ENCODE measurements around the gene WRNIP1. TPM values are rescaled to one million over a fixed set of nuclear protein-coding genes. Genes with fewer than 3 reads are reported as not detected.
"Not testable (repeated sequence)": the region's sequence is repeated elsewhere in the genome, so short reads cannot be mapped to it uniquely, and the experiment has no call there.

The WRNIP1 gene
- total RNA-seq, 2 donors from 2014 or later = 34.0 to 45.3 TPM

DNA sequence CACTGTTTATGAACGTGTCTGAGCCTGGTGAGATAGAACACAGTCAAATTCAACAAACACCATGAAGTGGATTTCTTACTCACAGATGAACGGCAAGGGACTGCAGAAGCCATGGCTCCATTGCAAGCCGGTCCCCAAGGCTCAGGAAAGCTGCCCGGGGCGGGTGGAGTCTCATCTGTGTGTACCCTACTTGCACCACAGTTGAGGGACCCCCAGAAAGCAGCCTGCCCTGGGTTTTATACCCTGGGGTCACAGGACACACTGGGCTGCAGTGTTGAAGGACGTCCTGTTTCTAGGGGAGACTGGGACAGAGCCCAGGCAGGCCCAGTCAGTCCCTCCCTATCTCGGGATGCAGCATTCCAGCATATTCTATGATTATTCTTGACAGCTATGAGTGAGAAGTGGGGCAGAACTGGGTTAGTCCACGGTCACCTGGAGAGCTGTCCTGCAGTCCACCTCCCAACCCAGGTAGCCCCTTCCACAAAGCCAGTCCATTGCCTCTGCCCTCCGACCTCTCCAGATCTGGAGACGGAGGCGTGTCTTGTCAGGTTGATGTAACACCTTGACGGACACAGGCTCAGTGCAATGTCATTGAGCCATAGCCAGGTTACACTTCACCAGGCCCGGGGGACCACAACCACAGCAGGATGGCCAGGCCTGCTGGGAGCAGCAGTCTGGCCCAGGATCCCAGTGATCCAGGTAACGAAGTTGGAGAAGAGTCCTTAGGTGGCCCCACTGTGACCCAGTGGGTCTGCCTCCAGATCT, 35.5 kb downstream of the WRNIP1 start:
- no peaks in the 10 kb centered on the region for H3K9me3 ChIP-seq (ENCODE audit: control insufficient read depth, low read length, poor library complexity, severe bottlenecking)
- Mint-ChIP-seq H3K4me3 (no peak overlapping the region), H3K4me1 (peaks cover 11% of the 10 kb centered on the region), H3K36me3 (ENCODE audit: low read depth) (no peaks in the 10 kb centered on the region), H3K27me3 (no peaks in the 10 kb centered on the region), H3K27ac (no peak overlapping the region)
- DNase-seq = no peak
- no peak for ATAC-seq

DNA sequence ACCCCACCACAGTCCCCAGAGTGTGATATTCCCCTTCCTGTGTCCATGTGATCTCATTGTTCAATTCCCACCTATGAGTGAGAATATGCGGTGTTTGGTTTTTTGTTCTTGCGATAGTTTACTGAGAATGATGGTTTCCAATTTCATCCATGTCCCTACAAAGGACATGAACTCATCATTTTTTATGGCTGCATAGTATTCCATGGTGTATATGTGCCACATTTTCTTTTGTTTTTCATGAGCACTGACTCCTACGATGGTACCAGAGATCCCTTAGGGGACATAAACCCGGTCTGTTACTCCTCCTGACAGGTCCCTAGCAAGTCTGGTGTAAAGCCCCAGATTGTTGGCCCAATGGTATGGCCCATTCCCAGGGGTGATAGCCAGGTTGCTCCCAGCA, 36.5 kb downstream of the WRNIP1 start:
- DNase-seq; ATAC-seq; H3K27ac Mint-ChIP-seq; H3K9me3 ChIP-seq (ENCODE audit: control insufficient read depth, low read length, poor library complexity, severe bottlenecking); H3K36me3 Mint-ChIP-seq (ENCODE audit: low read depth); H3K4me3 Mint-ChIP-seq; H3K27me3 Mint-ChIP-seq: not testable (repeated sequence)
- H3K4me1 Mint-ChIP-seq = peaks cover 11% of the 10 kb centered on the region

GRCh38 chr6:2802521-2803060, 37.4 kb downstream of the WRNIP1 start:
- H3K27ac Mint-ChIP-seq = no peak overlapping the region
- no peaks in the 10 kb centered on the region for H3K27me3 Mint-ChIP-seq
- ATAC-seq (no peak), DNase-seq (no peak)
- no peak overlapping the region for H3K4me3 Mint-ChIP-seq
- peaks cover 10% of the 10 kb centered on the region for H3K4me1 Mint-ChIP-seq
- no peaks in the 10 kb centered on the region for H3K9me3 ChIP-seq (ENCODE audit: control insufficient read depth, low read length, poor library complexity, severe bottlenecking)
- no peaks in the 10 kb centered on the region for H3K36me3 Mint-ChIP-seq (ENCODE audit: low read depth)

DNA sequence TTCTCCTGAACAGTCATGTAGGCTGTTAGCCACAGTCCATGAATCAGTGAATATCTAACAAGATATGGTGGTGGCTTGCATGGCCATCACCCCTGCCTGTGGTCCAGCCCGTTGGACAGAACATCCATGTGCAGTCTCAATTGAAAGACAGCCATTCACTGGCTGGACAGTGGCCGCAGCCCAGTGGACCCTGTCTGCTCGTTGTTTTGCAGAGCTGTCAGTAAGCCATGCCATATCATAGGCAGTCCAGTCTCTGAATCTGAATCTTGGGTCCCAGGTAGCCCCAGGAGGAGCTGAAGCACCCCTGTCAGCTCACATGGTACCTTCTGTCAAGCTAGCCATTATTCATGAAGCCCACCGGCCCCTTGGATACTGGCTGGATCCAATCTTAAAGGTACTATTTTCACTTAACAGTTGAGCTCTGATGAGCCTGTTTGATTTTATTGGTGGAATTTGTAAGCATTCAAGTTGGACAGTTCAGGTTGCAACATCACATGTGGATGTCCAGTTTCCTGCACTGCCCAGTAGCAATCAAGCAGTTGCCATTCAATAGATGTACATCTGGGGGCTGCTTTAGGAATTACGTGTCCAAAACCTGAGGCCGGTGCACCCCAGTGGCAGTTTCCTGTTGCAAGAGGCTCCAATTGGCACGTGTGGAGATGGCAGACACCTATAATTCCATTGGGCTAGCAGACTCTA, 38.7 kb downstream of the WRNIP1 start:
- Mint-ChIP-seq H3K36me3 (ENCODE audit: low read depth) (no peaks in the 10 kb centered on the region), H3K27ac (no peak overlapping the region), H3K4me3 (no peak overlapping the region), H3K4me1 (peaks cover 13% of the 10 kb centered on the region), H3K27me3 (no peaks in the 10 kb centered on the region)
- DNase-seq (no peak), ATAC-seq (no peak)
- no peaks in the 10 kb centered on the region for H3K9me3 ChIP-seq (ENCODE audit: control insufficient read depth, low read length, poor library complexity, severe bottlenecking)

DNA sequence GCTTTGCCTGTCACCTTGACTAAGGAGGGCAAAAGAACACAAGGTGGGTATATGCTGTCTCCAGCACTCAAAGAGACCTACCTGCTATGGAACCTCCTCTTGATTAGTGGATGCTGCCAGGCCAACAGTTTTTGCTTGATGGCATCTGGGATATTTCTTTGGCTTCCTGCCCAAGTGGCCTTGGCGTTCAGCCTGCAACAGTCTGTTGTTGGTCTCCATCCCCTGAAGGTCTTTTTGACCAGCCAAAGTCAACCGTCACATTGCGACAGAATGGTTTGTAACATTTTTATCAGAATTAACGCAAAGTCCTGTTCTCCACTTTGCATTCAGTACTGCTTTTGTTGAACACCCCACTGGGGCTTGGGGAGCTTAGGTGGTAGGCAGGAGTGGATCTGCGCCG, 39.3 kb downstream of the WRNIP1 start:
- H3K4me3 Mint-ChIP-seq = no peak overlapping the region
- no peaks in the 10 kb centered on the region for H3K9me3 ChIP-seq (ENCODE audit: control insufficient read depth, low read length, poor library complexity, severe bottlenecking)
- H3K4me1 Mint-ChIP-seq = peaks cover 12% of the 10 kb centered on the region
- H3K27ac Mint-ChIP-seq = no peak overlapping the region
- ATAC-seq (no peak), DNase-seq (no peak)
- H3K36me3 Mint-ChIP-seq (ENCODE audit: low read depth) = no peaks in the 10 kb centered on the region
- no peaks in the 10 kb centered on the region for H3K27me3 Mint-ChIP-seq

DNA sequence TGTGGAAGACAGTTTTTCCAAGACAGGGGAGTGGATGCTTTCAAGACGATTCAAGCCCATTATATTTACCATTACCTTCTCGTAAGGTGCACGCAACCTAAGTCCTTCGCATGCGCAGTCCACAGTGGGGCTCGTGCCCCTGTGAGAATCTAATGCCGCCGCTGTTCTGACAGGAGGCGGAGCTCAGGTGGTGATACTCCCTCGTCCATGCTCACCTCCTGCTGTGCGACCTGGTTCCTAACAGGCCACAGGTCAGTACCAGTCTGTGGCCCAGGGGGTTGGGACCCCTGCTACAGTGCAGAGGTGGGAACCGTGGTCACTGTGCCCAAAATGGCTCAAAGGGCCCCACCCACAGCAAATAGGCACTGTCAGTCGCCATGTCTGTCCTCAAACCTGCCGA, 39.8 kb downstream of the WRNIP1 start:
- H3K36me3 Mint-ChIP-seq (ENCODE audit: low read depth) = no peaks in the 10 kb centered on the region
- no peak overlapping the region for H3K27ac Mint-ChIP-seq
- no peaks in the 10 kb centered on the region for H3K9me3 ChIP-seq (ENCODE audit: control insufficient read depth, low read length, poor library complexity, severe bottlenecking)
- H3K27me3 Mint-ChIP-seq = no peaks in the 10 kb centered on the region
- DNase-seq (no peak), ATAC-seq (no peak)
- H3K4me3 Mint-ChIP-seq = no peak overlapping the region
- H3K4me1 Mint-ChIP-seq = peaks cover 14% of the 10 kb centered on the region

- H3K4me1 Mint-ChIP-seq = peaks cover 12% of the 10 kb centered on the region
Measured at GRCh38 chr6:2806644-2807043, 41.5 kb downstream of the WRNIP1 start.

DNA sequence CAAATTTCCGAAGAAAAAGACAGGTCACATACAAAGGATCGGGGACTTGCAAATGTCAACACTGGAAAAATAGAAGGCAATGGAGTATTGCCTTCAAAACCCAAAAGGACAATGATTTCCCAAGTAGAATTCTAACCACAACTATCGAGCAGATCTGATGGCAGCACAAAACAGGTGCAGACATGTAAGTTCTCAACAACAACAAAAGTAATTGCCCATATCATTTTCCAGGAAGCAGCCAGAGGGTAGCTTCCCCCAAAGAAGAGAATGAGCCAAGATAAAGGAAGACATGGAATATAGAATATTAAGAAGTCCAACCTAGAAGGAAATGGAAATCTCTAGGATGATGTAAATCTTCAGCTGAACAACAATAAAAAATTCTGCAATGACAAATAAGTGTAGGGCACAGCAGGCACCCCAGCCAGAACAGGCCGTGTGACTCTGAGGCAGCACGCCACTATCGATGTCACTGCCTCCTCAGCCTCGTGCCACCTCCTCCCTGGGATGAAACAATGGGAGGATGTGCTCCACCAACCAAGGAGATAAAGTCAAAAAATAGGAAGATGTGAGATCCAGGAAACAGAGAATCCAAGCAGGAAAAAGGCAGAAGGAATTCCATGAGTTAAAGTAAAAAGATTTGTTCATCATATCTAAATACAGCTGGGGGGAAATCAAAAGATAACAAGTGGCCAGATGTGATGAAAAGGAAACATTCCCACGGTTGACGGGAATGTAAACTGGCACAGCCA, 42.3 kb downstream of the WRNIP1 start:
- Mint-ChIP-seq H3K27me3 (no peaks in the 10 kb centered on the region), H3K4me1 (peaks cover 12% of the 10 kb centered on the region), H3K4me3 (no peak overlapping the region), H3K27ac (no peak overlapping the region), H3K36me3 (ENCODE audit: low read depth) (peaks cover 2% of the 10 kb centered on the region)
- no peak for ATAC-seq
- no peaks in the 10 kb centered on the region for H3K9me3 ChIP-seq (ENCODE audit: control insufficient read depth, low read length, poor library complexity, severe bottlenecking)
- DNase-seq = no peak

More at GRCh38 chr6:2806644-2807043, 41.5 kb downstream of the WRNIP1 start:
- ATAC-seq (no peak), DNase-seq (no peak)
- H3K27ac Mint-ChIP-seq = no peak overlapping the region
- no peaks in the 10 kb centered on the region for H3K9me3 ChIP-seq (ENCODE audit: control insufficient read depth, low read length, poor library complexity, severe bottlenecking)
- H3K4me3 Mint-ChIP-seq = no peak overlapping the region
- no peaks in the 10 kb centered on the region for H3K36me3 Mint-ChIP-seq (ENCODE audit: low read depth)
- no peaks in the 10 kb centered on the region for H3K27me3 Mint-ChIP-seq

DNA sequence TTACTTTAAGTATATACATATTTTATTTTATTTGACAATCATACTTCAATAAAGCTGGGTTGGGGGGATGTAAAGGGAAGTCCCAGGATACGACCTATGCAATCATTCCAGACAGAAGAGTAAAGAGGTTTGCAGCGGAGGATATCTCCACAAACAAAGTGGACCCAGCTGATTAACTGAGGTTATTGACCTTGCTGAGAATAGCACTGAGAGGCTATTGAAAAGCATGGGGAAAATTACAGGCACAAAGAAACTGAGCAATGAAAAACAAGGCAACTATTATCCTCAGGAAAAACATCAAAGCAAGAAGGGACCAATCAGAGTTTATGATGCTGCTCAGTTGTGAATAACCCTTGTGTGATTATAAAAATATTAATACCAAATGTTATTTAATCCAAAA, 43.8 kb downstream of the WRNIP1 start:
- Mint-ChIP-seq H3K4me1 (peaks cover 12% of the 10 kb centered on the region), H3K27me3 (no peaks in the 10 kb centered on the region), H3K27ac (no peak overlapping the region), H3K36me3 (ENCODE audit: low read depth) (peaks cover 2% of the 10 kb centered on the region), H3K4me3 (no peak overlapping the region)
- no peaks in the 10 kb centered on the region for H3K9me3 ChIP-seq (ENCODE audit: control insufficient read depth, low read length, poor library complexity, severe bottlenecking)
- no peak for ATAC-seq
- DNase-seq = no peak

GRCh38 chr6:2810092-2810671, 45.0 kb downstream of the WRNIP1 start:
- DNase-seq (no peak), ATAC-seq (no peak)
- H3K36me3 Mint-ChIP-seq (ENCODE audit: low read depth) = peaks cover 2% of the 10 kb centered on the region
- H3K27me3 Mint-ChIP-seq = no peaks in the 10 kb centered on the region
- no peaks in the 10 kb centered on the region for H3K9me3 ChIP-seq (ENCODE audit: control insufficient read depth, low read length, poor library complexity, severe bottlenecking)
- no peak overlapping the region for H3K27ac Mint-ChIP-seq
- H3K4me1 Mint-ChIP-seq = peaks cover 12% of the 10 kb centered on the region
- no peak overlapping the region for H3K4me3 Mint-ChIP-seq

GRCh38 chr6:2812695-2813094, 47.5 kb downstream of the WRNIP1 start:
- ATAC-seq = no peak
- no peak overlapping the region for H3K27ac Mint-ChIP-seq
- H3K4me1 Mint-ChIP-seq = peaks cover 11% of the 10 kb centered on the region
- H3K9me3 ChIP-seq (ENCODE audit: control insufficient read depth, low read length, poor library complexity, severe bottlenecking) = no peaks in the 10 kb centered on the region
- H3K27me3 Mint-ChIP-seq = no peaks in the 10 kb centered on the region
- DNase-seq = no peak
- no peak overlapping the region for H3K4me3 Mint-ChIP-seq
- H3K36me3 Mint-ChIP-seq (ENCODE audit: low read depth) = peaks cover 8% of the 10 kb centered on the region

GRCh38 chr6:2816158-2816557, 51.0 kb downstream of the WRNIP1 start:
- ATAC-seq (no peak), DNase-seq (no peak)
- peaks cover 8% of the 10 kb centered on the region for H3K36me3 Mint-ChIP-seq (ENCODE audit: low read depth)
- H3K9me3 ChIP-seq (ENCODE audit: control insufficient read depth, low read length, poor library complexity, severe bottlenecking) = no peaks in the 10 kb centered on the region
- no peak overlapping the region for H3K27ac Mint-ChIP-seq
- H3K27me3 Mint-ChIP-seq = no peaks in the 10 kb centered on the region
- H3K4me1 Mint-ChIP-seq = peaks cover 4% of the 10 kb centered on the region
- no peak overlapping the region for H3K4me3 Mint-ChIP-seq

GRCh38 chr6:2817903-2818443, 52.8 kb downstream of the WRNIP1 start:
- H3K27ac Mint-ChIP-seq = no peak overlapping the region
- peaks cover 4% of the 10 kb centered on the region for H3K4me1 Mint-ChIP-seq
- ATAC-seq = no peak
- no peaks in the 10 kb centered on the region for H3K9me3 ChIP-seq (ENCODE audit: control insufficient read depth, low read length, poor library complexity, severe bottlenecking)
- no peak overlapping the region for H3K4me3 Mint-ChIP-seq
- H3K27me3 Mint-ChIP-seq = no peaks in the 10 kb centered on the region
- DNase-seq = no peak
- H3K36me3 Mint-ChIP-seq (ENCODE audit: low read depth) = peaks cover 6% of the 10 kb centered on the region
